OCI-LY7 (cell line): ENCODE results near the gene GOLGA8T. TPM values are rescaled to one million over a fixed set of nuclear protein-coding genes. Genes with fewer than 3 reads are reported as not detected.
"Not testable (repeated sequence)": the region's sequence is repeated elsewhere in the genome, so short reads cannot be mapped to it uniquely, and the experiment has no call there.

Source experiments
- Bru-seq: library from RNA; stranded (reverse); fragments of 400-500 nt; gene quantifications from one replicate; lab custom pipeline; 2021; lab: Mats Ljungman, UMichigan
- BruChase-seq, 2 experiments: library from RNA; stranded (reverse); fragments of 400-500 nt; gene quantifications; one replicate each; lab custom pipeline; 2021; lab: Mats Ljungman, UMichigan
- BruUV-seq: library from RNA; stranded (reverse); fragments of 400-500 nt; replicated peaks from 2 replicates; lab custom pipeline; 2021; lab: Mats Ljungman, UMichigan
- CTCF ChIA-PET: fragments of 300-600 bp; sonication (Branson Sonifier 250); formaldehyde crosslinking; loops from one replicate; lab custom pipeline; 2022; ENCODE audit warnings: antibody characterized with exemption; ENCODE audit not compliant: unreplicated experiment; lab: Charles Lee
- POLR2A ChIA-PET: fragments of 300-600 bp; sonication (Branson Sonifier 250); formaldehyde crosslinking; loops from one replicate; lab custom pipeline; 2022; ENCODE audit warnings: antibody characterized with exemption; lab: Charles Lee
- DNase-seq: peaks from one replicate; pipeline ENCODE4 v3.0.0-alpha.2; 2015; ENCODE audit warnings: low spot score
- H2AFZ ChIP-seq: fragments of 200-600 bp; sonication (generic), shearing (Covaris generic); 2 replicates; pipeline ENCODE4 v1.6.1; 2014; ENCODE audit warnings: mild to moderate bottlenecking, antibody characterized with exemption, low read length, moderate library complexity
- H3K27ac ChIP-seq: fragments of 200-600 bp; sonication (generic); 2 replicates; pipeline ENCODE4 v1.5.1; 2014; ENCODE audit warnings: mixed run types, low read depth, mild to moderate bottlenecking, moderate library complexity, low read length, inconsistent platforms; ENCODE audit not compliant: poor library complexity, severe bottlenecking
- H3K36me3 ChIP-seq: fragments of 200-600 bp; sonication (generic); 2 replicates; pipeline ENCODE4 v1.6.1; 2014; ENCODE audit warnings: mild to moderate bottlenecking, antibody characterized with exemption, low read length, moderate library complexity, mixed read lengths; ENCODE audit not compliant: insufficient read depth
- H3K4me1 ChIP-seq: fragments of 200-600 bp; sonication (generic); 2 replicates; pipeline ENCODE4 v1.5.1; 2014; ENCODE audit warnings: mild to moderate bottlenecking, low read length; ENCODE audit not compliant: insufficient read depth, poor library complexity, severe bottlenecking
- H3K4me2 ChIP-seq: fragments of 200-600 bp; sonication (generic); 2 replicates; pipeline ENCODE4 v1.6.1; 2014; ENCODE audit warnings: mild to moderate bottlenecking, low read length
- H3K4me3 ChIP-seq: fragments of 200-600 bp; sonication (generic); 2 replicates; pipeline ENCODE4 v1.5.1; 2014; ENCODE audit warnings: mild to moderate bottlenecking, low read depth, low read length; ENCODE audit not compliant: poor library complexity, severe bottlenecking
- H3K79me2 ChIP-seq: fragments of 200-600 bp; sonication (generic); 2 replicates; pipeline ENCODE4 v1.6.1; 2016; ENCODE audit warnings: low read depth, mild to moderate bottlenecking, low read length, moderate library complexity, mixed read lengths; ENCODE audit not compliant: insufficient read depth
- H3K9me2 ChIP-seq: fragments of 200-600 bp; sonication (generic); 2 replicates; pipeline ENCODE4 v1.6.1; 2016; ENCODE audit warnings: mild to moderate bottlenecking, low read length, mixed read lengths; ENCODE audit not compliant: insufficient read depth
- H3K9me3 ChIP-seq: fragments of 200-600 bp; sonication (generic); 2 replicates; pipeline ENCODE4 v1.6.1; 2014; ENCODE audit warnings: mild to moderate bottlenecking, mixed run types, low read length, mixed read lengths
- H4K20me1 ChIP-seq: fragments of 200-600 bp; sonication (generic); 2 replicates; pipeline ENCODE4 v1.6.1; 2014; ENCODE audit warnings: mild to moderate bottlenecking, antibody characterized with exemption, low read length, moderate library complexity, mixed read lengths; ENCODE audit not compliant: insufficient read depth
- intact Hi-C: fragments of 100-400 bp; cut with micrococcal nuclease; formaldehyde crosslinking; loops from one replicate; pipeline ENCODE4 v1.10.0; 2022; ENCODE audit not compliant: unreplicated experiment
- long read RNA-seq: library from polyadenylated mRNA; stranded (forward); transcript quantifications from one replicate; pipeline ENCODE4 v2.0.0, GENCODE V29; 2022
- total RNA-seq, 2 experiments: library from RNA; depleted of rRNA in 1 of 2; stranded (reverse); fragments of >200 nt in 1 of 2; shearing (Covaris generic) in 1 of 2; gene quantifications; 2 replicates each; pipeline ENCODE4 v1.2.3, GENCODE V29; 2014 to 2022

Gene GOLGA8T
- 1.2 TPM in 1 of 2 replicates, not detected in the other for total RNA-seq (2014; rRNA removed; shearing (Covaris generic))
- not detected in 2 replicates for total RNA-seq (2022)
- not detected for Bru-seq, nascent RNA
- BruChase-seq, experiment 1, labeled RNA remaining after a 6-hour chase = not detected
- BruChase-seq, experiment 2, labeled RNA remaining after a 2-hour chase = not detected
- long read RNA-seq = 0 reads

- BruUV-seq, H3K36me3 ChIP-seq, POLR2A ChIA-PET, H3K4me1 ChIP-seq, DNase-seq, H3K27ac ChIP-seq, H3K4me3 ChIP-seq, intact Hi-C loops, H3K9me2 ChIP-seq, H3K9me3 ChIP-seq, CTCF ChIA-PET, H2AFZ ChIP-seq, H3K79me2 ChIP-seq, H4K20me1 ChIP-seq, H3K4me2 ChIP-seq: not testable (repeated sequence)
Measured at GRCh38 chr15:30134751-30135150, at the start of gene GOLGA8T. Gene GOLGA8T, plus strand, starts transcription at chr15:30135051. Its CDS starts 98 bp downstream, at chr15:30135149.

GRCh38 chr15:30097827-30098226, 37.0 kb upstream of the GOLGA8T start:
- H3K4me2 ChIP-seq, H3K4me3 ChIP-seq, CTCF ChIA-PET, H3K79me2 ChIP-seq, H4K20me1 ChIP-seq, intact Hi-C loops, H3K36me3 ChIP-seq, H3K9me2 ChIP-seq, H2AFZ ChIP-seq, BruUV-seq, H3K4me1 ChIP-seq, POLR2A ChIA-PET, H3K27ac ChIP-seq, H3K9me3 ChIP-seq, DNase-seq: not testable (repeated sequence)

- H4K20me1 ChIP-seq, H3K36me3 ChIP-seq, H3K4me2 ChIP-seq, DNase-seq, H3K4me1 ChIP-seq, BruUV-seq, H3K4me3 ChIP-seq, POLR2A ChIA-PET, H3K27ac ChIP-seq, H3K79me2 ChIP-seq, intact Hi-C loops, H3K9me3 ChIP-seq, CTCF ChIA-PET, H2AFZ ChIP-seq, H3K9me2 ChIP-seq: not testable (repeated sequence)
Measured at GRCh38 chr15:30102890-30103289, 32.0 kb upstream of the GOLGA8T start.

GRCh38 chr15:30103941-30104507, 30.8 kb upstream of the GOLGA8T start:
- POLR2A ChIA-PET, H3K4me3 ChIP-seq, H3K4me1 ChIP-seq, intact Hi-C loops, BruUV-seq, H4K20me1 ChIP-seq, H3K4me2 ChIP-seq, H3K9me3 ChIP-seq, H3K9me2 ChIP-seq, DNase-seq, H3K79me2 ChIP-seq, H2AFZ ChIP-seq, CTCF ChIA-PET, H3K27ac ChIP-seq, H3K36me3 ChIP-seq: not testable (repeated sequence)

- CTCF ChIA-PET, POLR2A ChIA-PET, BruUV-seq, H3K4me1 ChIP-seq, H3K9me3 ChIP-seq, H3K27ac ChIP-seq, H3K4me3 ChIP-seq, intact Hi-C loops, H4K20me1 ChIP-seq, H3K9me2 ChIP-seq, H3K4me2 ChIP-seq, H2AFZ ChIP-seq, H3K79me2 ChIP-seq, H3K36me3 ChIP-seq, DNase-seq: not testable (repeated sequence)
Measured at GRCh38 chr15:30110591-30110990, 24.3 kb upstream of the GOLGA8T start.
